ENCODE data around the gene EIF4G1.
"Not testable (repeated sequence)": the region's sequence is repeated elsewhere in the genome, so short reads cannot be mapped to it uniquely, and the experiment has no call there.

EIF4G1 gene

DNA sequence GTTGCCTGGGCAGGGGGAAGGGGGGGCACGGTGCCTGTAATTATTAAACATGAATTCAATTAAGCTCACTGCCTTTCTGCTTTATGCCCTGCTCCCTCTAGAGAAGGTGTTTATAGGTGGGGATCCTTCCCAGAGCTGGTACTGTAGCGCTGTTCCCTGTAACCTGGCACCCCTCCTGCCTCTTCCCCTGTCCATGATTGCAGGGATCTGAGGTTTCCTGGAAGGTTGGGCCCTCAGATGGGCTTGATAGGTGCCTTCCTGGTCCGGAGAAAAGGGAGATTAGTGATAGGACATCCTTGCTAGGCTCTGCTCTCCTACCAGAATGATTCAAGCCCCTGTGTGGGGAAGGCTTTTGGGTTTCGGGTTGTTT, 20.9 kb downstream of the EIF4G1 start:
- no peak for DNase-seq

DNA sequence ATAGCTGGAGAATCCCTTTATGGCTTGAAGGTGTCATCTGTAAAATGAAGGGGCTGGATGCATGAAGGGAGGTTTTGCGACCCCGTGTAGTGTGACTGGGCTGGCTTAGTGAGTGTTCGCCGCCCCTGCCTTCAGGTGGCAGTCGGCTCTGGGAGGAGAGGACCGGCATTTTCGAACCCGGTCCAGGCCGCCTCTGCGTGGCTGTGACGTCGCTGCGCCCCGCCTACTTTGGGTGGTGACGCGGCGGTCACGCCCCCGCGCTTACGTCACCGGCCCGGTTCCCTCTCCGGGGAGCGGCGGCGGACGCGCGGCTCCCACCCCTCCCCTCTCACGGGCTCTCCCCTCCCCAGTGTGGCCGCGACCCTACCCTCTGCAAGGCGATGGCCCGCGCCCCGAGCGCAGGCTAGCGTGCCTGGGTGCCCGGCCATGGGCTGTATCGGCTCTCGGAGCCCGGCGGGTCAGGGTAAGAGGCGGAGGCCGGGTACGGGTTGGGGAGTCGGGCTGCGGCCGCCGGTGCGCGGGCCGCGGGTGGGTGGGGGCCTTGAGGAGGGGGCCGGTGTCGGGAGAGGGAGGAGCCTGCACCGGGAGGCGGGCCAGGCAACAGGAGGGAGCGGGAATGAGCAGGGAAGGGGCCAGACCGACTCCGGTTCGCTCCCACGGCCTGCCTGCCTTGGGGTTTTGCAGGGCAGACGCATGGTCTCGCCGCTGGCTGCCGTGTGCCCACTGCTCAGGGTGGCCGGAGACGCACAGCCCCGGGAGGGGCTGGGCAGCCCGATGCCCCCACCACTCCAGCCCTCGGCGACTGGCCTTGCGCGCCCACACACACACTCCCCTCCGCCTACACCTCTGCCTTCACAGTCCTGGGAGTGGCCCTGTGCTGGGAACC, 21.5 kb downstream of the EIF4G1 start:
- no peak for DNase-seq

DNA sequence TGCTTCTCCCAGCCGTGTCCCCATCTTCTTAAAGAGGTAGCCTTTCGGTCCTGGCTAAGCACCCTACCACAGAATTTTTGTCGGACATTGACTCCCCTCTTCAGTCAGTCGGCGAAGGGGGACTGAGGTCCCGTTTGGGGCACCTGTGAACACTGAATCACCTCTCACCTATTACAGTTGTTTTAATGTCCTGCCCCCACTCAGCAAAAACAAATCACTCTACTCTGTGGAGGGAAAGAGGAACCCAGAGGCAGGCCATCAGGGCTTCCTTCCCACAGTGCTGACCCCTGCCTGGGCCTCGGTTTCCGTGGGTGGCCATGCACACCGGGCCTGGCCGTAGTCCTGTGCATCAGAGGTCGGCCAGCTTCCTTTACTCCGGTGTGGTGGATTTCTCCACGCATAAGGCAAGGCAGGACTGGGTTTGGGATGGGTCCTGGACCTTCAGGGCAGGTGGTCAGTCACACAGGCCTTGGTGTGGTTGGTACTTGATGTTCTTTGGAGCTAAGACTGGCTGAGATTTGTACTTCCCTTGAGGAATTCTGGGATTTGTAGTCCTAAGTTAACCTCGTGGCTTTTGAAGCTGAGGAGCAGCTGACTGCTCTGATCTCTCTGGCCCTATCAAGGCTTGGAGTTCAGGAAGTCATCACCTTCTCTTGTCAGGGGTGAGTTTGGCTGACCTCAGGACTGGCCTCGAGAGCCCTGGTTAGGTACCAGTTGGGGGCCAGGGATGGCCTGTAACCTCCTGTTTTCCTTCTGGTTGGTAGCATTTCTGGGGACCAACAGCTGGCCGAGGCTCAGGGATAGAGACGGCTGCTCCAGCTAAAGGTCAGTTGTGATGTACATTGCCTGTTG, 22.4 kb downstream of the EIF4G1 start:
- no peak for DNase-seq

DNA sequence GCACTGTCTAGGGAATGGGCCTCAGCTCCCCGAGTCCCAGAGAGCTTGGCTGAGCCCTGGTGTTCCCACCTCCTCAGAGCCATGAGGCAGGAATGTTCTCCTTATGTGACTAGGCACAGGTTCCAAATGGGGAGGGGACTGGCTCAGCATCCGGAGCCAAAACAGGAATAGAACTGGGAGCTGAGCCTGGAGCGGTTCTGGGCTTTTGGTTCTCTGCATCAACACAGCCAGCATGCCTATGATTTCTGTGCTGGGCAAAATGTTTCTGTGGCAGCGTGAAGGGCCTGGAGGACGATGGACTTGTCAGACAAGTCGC, 23.0 kb downstream of the EIF4G1 start, which contains the start of gene FAM131A:
TSS of gene FAM131A (plus strand) at position 202 of the 316 bp plus-strand sequence. CDS start at position 233, 31 bp downstream.
- no peak for DNase-seq

DNA sequence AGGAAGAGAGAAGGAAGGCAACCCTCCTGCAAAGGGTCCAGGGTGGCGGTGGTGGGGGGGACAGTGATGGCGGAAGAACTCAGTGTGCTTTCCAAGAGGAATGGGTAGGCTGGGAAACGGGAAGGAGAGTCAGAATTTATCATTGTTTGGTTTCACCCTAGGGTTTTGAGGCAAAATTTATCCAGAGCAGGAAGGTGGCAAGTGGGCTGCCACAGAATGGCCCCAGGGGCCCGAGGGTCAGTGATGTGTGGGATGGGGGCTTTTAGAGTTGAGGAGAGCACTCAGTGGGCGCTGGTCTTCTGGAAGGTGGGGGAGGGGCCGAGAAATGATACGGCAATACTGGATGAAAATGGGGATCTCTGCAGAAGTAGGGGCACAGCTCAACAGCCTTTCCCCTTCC, 23.6 kb downstream of the EIF4G1 start:
- no peak for DNase-seq

DNA sequence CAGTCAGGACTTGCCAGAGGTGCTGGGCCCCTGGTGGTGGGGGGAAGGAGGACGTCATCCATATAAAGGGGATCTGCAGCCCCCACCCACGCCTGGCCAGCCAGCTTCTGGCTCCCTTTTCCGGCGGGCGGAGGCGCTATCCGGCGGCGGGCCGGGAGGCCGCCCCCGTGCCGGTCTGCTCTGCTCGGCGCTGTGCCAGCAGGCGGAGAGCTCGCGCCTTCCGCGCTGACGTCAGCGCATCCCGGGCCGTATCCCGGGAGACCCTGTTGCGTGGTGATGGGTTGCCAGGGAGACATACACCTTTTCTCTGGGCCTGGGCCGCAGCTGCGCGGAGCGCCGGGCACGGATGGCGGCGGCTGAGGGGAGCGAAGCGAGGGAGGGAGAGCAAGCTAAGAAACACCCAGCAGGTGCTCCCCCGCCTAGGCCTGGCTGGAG, 24.1 kb downstream of the EIF4G1 start:
- DNase-seq, result no peak

DNA sequence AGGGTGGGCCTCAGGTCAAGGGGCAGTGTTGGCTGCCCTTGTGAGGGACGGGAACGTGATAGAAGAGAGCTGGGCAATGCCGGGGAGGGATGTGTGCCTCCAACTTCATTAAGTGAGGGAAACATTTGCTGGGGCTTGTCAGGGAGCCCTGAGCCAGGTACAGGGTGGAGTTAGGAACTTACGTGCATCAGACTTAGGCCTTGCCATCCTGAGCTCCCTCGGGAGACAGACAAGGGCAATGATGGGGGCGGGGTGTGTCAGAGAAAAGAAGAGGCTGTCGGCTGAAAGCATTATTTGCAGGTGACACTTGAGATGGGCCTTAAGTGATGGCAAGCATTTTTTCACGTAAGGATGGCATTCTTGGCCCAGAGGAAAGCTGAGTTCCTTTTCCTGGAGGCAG, 24.6 kb downstream of the EIF4G1 start:
- no peak for DNase-seq

DNA sequence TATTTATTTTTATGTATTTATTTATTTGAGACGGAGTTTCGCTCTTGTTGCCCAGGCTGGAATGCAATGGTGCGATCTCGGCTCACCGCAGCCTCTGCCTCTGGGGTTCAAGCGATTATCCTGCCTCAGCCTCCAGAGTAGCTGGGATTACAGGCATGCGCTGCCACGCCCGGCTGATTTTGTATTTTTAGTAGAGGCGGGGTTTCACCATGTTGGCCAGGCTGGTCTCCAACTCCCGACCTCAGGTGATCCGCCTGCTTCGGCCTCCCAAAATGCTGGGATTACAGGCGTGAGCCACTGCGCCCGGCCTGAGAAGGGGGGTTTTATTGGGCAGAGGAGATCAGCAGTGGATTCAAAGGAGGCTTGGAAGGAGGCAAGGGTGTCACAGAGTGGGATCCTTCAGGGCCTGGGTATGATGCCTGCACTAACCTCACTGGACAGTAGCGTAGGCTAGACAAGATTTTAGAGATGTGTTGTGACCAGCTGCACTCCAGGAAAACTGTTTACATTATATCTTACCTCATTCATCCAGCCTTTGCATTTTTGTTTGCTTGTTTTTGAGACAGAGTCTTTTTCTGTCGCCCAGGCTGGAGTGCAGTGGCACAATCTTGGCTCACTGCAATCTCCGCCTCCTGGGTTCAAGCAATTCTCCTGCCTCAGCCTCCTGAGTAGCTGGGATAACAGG, 25.2 kb downstream of the EIF4G1 start:
- not testable (repeated sequence) for DNase-seq

DNA sequence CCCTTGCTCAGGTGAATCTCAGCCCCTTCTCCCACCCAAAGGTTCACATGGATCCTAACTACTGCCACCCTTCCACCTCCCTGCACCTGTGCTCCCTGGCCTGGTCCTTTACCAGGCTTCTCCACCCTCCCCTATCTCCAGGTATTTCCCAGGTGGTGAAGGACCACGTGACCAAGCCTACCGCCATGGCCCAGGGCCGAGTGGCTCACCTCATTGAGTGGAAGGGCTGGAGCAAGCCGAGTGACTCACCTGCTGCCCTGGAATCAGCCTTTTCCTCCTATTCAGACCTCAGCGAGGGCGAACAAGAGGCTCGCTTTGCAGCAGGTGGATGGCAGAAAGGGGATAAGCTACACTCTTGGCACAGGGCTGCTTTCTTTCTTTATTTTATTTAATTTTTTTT, 27.5 kb downstream of the EIF4G1 start:
- no peak for DNase-seq

DNA sequence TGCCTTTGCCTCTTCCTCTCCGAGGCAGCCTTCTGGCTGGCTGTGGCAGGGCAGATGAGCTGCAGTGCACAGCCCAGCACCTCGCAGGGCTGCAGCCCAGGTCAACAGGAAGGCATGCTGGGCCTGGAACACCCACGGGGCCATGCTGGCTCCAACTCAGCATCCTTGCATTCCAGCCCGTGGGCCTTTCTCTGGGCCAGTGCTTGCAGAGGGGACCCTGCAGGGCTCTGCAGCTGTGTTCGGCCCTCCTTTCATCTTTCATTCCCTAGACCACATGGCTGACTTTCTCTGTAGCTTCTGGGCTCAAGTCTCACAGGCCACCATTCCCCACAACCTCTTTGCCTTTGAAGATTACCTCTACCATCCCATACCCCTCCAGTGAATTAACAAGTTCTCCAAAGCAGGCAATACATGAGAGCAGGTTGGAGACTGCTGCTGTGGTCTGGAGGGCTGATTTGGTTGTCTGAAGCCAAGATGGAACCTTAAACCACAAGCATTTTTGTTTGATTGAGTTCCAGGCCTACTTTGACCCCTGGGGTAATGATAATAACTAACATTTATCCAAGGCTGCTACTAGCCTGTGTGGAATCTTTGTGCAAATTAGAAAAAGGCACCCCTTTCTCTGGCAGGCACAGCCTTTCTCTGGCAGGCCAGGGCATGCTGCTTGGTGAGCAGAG, 28.9 kb downstream of the EIF4G1 start:
- no peak for DNase-seq

DNA sequence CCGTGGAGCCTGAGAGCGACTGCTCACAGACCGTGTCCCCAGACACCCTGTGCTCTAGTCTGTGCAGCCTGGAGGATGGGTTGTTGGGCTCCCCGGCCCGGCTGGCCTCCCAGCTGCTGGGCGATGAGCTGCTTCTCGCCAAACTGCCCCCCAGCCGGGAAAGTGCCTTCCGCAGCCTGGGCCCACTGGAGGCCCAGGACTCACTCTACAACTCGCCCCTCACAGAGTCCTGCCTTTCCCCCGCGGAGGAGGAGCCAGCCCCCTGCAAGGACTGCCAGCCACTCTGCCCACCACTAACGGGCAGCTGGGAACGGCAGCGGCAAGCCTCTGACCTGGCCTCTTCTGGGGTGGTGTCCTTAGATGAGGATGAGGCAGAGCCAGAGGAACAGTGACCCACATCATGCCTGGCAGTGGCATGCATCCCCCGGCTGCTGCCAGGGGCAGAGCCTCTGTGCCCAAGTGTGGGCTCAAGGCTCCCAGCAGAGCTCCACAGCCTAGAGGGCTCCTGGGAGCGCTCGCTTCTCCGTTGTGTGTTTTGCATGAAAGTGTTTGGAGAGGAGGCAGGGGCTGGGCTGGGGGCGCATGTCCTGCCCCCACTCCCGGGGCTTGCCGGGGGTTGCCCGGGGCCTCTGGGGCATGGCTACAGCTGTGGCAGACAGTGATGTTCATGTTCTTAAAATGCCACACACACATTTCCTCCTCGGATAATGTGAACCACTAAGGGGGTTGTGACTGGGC, 30.3 kb downstream of the EIF4G1 start:
- DNase-seq, result no peak

DNA sequence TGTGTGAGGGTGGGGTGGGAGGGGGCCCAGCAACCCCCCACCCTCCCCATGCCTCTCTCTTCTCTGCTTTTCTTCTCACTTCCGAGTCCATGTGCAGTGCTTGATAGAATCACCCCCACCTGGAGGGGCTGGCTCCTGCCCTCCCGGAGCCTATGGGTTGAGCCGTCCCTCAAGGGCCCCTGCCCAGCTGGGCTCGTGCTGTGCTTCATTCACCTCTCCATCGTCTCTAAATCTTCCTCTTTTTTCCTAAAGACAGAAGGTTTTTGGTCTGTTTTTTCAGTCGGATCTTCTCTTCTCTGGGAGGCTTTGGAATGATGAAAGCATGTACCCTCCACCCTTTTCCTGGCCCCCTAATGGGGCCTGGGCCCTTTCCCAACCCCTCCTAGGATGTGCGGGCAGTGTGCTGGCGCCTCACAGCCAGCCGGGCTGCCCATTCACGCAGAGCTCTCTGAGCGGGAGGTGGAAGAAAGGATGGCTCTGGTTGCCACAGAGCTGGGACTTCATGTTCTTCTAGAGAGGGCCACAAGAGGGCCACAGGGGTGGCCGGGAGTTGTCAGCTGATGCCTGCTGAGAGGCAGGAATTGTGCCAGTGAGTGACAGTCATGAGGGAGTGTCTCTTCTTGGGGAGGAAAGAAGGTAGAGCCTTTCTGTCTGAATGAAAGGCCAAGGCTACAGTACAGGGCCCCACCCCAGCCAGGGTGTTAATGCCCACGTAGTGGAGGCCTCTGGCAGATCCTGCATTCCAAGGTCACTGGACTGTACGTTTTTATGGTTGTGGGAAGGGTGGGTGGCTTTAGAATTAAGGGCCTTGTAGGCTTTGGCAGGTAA, 31.1 kb downstream of the EIF4G1 start:
- DNase-seq, result peak; percentile 65 to 87

DNA sequence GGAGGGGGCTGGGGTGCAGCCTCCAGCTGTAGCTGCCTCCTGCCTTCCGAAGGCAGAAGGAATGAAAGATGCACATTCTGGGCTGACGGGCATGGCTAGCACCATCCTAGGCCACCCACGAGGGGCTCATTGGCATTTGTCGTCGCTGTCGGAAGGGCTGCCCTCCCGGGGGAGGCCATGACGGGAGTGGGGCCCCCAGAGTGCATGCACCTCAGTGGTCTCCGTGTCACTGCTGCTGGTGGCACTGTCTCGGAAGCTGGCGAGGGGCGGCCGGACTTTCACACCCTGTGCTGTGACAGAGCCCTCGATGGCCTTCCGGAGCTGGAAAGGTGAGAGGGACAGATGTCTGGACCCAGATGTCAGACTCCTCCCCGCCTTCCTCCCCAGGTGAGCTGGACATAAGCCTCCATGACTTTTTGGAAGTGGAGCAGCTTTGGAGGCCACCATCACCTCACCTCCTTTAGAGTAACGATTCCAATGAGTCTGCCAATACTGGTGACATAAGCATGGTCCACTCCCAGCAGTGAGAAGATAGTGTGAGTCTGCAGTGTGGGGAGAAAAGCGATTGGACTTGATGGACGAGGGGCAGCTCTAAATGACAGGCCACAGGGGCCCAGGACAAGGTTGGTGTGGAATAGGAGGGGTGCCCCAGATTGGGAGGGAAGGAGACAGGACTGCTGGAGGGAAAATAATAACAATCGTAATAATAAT, 32.2 kb downstream of the EIF4G1 start:
- no peak for DNase-seq

DNA sequence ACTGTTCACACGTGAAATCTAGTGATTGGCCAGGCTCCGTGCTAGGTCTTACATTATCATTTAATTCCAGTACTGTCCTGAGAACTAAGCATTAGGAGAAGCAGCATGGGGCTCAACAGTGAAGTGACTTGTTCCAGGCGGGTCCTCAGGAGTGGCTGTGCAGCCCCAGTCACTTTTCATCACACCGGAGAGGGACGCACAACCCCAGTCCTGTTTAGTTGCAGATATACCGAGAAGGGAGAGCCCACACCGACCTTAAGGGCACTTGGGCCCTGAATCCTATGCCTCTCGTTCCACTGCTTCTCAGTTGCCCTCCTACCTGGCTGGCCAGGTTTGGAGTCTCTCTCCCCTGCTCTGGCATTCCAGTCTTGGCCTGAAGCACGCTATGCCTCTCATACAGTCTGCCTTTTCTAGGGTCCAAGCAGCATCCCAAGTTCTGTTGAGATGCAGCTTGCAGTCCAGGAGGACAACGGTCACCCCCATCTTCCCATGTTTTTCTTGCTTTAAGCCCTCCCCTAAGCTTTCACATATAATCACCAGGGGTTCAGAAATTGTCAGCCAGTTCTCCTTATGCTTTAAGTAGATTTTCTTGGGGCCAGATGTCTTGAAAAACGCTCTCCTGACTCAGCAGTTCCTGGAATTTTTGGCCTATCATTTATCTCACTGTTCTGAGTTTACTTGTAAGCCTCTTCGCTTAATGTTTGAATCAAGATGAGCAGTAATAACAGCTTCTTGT, 33.1 kb downstream of the EIF4G1 start:
- DNase-seq, result no peak

DNA sequence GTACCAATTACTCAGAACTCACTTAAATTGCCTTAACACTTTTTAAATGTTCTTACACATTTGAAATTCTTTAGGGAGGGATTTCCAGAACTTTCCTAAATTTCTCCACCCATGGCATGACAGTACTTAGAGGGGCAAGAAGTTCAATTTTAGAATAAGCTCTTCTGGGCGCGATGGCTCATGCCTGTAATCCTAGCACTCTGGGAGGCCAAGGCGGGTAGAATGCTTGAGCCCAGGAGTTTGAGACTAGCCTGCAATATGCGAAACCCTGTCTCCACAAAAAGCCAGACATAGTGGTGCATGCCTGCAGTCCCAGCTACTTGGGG, 33.6 kb downstream of the EIF4G1 start:
- no peak for DNase-seq

DNA sequence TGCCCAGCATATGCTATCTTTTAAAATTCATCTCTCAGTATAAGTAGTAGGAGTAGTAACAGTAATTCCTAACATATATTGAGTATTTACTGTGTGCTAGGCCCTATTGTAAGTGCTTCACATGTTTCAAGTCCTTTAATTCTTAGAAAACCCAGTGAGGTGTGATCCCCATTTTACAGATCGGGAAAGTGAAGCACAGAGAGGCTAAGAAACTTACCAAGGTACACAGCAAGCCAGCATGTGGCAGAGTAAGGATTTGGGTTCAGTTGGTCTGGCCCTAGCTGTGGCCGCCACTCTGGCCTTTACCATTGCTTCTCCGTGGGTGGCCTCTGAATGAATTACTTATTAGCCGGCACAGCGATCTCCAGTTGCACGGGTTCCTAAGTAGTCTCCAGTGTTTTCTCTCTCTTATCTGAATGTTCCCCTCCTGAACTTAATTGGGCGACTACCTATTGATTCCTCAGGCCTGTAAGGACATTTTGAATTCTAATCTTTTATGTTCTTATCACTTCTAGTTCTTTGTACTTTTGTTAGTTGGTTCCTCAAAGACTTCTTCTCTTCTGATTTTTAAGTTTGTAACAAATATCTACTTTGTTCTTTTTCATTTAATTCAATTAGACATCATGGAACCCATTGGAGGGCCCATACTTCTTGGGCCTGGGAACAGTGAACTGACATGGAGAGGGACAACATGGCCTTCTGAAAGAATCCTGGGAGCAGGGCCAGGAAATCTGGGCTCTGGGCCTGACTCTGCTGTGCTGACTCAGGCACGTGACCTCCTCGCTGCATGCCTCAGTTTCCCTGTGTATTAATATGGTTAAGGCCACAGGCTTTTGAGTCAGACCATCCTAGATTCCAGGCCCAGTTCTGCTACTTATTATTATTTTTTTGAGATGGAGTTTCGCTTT, 35.4 kb downstream of the EIF4G1 start:
- DNase-seq, result no peak

DNA sequence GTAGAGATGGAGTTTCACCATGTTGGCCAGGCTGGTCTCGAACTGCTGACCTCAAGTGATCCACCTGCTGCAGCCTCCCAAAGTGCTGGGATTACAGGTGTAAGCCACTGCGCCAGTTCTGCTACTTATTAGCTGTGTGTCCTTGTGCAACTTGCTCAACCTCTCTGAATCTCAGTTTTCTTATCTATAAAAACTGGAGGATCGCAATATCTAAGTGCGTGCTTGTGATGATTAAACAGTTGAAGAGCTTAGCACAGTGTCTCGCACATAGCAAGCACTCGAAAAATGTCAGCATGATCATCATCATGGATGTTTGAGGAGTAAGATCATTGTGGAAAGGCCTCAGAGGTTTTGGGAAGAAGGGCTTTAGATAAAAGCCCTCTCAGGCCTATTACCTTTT, 36.2 kb downstream of the EIF4G1 start:
- DNase-seq, result no peak

DNA sequence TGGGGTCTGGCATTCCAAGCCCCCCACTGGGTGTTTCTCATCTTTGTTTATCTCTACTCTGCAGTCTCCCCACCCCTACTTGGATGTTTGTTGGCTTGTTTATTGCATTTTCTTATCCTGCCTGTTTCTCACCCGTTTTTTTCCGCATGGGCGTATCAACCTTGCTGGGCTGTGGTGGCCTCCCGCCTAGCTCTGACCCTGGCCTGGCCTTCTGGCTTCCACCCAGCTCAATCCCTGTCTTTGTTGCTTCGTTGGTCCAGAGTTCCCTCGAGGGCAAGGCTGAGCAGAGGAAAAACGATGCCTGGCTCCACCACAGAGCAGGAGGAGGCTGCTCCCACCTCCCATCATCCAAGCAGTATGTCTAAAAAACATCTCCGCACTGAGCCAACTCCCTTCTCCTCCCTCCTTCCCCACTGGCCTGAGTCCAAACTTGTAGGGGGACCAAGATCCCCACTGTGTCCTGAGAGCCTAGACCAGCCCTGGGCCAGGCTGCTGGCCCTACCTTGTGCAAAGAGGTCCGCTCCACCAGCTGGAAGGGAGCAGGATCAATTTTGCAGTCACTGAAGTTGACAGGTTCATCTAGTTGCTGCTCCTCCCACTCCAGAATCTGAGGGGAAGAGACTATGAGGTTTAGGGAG, 37.2 kb downstream of the EIF4G1 start:
- no peak for DNase-seq

Measured in AML-193 (cell line).